Psoas muscle (tissue), 8 donors: ENCODE measurements around the gene ANKMY1. TPM values are rescaled to one million over a fixed set of nuclear protein-coding genes. Genes with fewer than 3 reads are reported as not detected.

Experiments
- ATAC-seq, 4 donors: fragments of 200-7000 bp; cut with Tn5 transposase; one replicate each; pipeline ENCODE4 v1.9.1; 2020; ENCODE audit warnings: moderate library complexity in 3 of 4, mild to moderate bottlenecking in 2 of 4
- DNase-seq, 2 donors: peaks; one replicate each; pipeline ENCODE4 v3.0.0-alpha.2; 2020
- H3K27ac ChIP-seq: fragments of 200-600 bp; one replicate; pipeline ENCODE4 v1.8.0; 2022
- H3K27me3 ChIP-seq, 3 donors: fragments of 200-600 bp in 1 of 3; one replicate each; pipeline versions ENCODE4 v1.6.1 to v1.8.0; 2013 to 2022; ENCODE audit warnings: low read length in 2 of 3, mild to moderate bottlenecking in 2 of 3, moderate library complexity in 1 of 3; ENCODE audit not compliant: insufficient read depth in 3 of 3
- H3K36me3 ChIP-seq, 2 donors: fragments of 200-600 bp in 1 of 2; one replicate each; pipeline versions ENCODE4 v1.6.1 to v1.8.0; 2013 to 2022; ENCODE audit warnings: low read depth in 1 of 2, mild to moderate bottlenecking in 1 of 2, moderate library complexity in 1 of 2; ENCODE audit not compliant: insufficient read depth in 1 of 2
- H3K4me1 ChIP-seq: fragments of 200-600 bp; one replicate; pipeline ENCODE4 v1.8.0; 2022
- H3K4me3 ChIP-seq: fragments of 200-600 bp; one replicate; pipeline ENCODE4 v1.8.0; 2022; ENCODE audit warnings: mild to moderate bottlenecking
- H3K9me3 ChIP-seq: fragments of 200-600 bp; one replicate; pipeline ENCODE4 v1.8.0; 2022
- WGBS, 3 donors: extraction: QIAGEN DNeasy Blood & Tissue Kit; methylation state at CpG; one replicate each; pipeline versions ENCODE4 v1.1.6 to v1.1.7; 2013; 5-methylcytosine and 5-hydroxymethylcytosine counted together
- intact Hi-C, 2 donors: fragments of 100-400 bp; cut with DNase I; formaldehyde crosslinking; loops; one replicate each; pipeline versions ENCODE4 v1.11.0 to v1.14.2; 2022
- polyA plus RNA-seq, 3 donors: library from polyadenylated mRNA; stranded (reverse); fragments of 200-250 nt; gene quantifications; one replicate each; pipeline ENCODE4 v1.2.3, GENCODE V29; 2013
- total RNA-seq, 4 donors: library from RNA; stranded (reverse); fragmentation: NEBNext Ultra II Directional in 2 of 4; extraction: Animal tissue kit (Norgen Biotek cat#: 25700) in 2 of 4; gene quantifications; one replicate each; pipeline versions ENCODE4 v1.2.1 to v1.2.4, GENCODE V29; 2021 to 2023
- TF ChIP-seq, protein P1 (sequence below): fragments of 200-600 bp; IDR thresholded peaks from one replicate; pipeline ENCODE4 v1.8.0; 2022; ENCODE audit warnings: antibody characterized with exemption
- donor health status: healthy with polysubstance abuse.
- donor health status: DM: no; HTN: no; CAD: no; lungs with moderate emphysema.
- donor health status: Bipolar disorder and iron deficiency.
- donor health status: healthy.
- donor health status: DM: yes; HTN: yes; CAD: no.
- donor health status: DM: no; HTN: no; CAD: no.
- donor health status: DM: no; HTN: no; CAD: no.
- donor health status: DM: yes; HTN: yes; CAD: no.

The ANKMY1 gene
- total and polyA plus RNA-seq, 7 donors, result 1.4 to 5.8 (median 3.0) TPM

DNA sequence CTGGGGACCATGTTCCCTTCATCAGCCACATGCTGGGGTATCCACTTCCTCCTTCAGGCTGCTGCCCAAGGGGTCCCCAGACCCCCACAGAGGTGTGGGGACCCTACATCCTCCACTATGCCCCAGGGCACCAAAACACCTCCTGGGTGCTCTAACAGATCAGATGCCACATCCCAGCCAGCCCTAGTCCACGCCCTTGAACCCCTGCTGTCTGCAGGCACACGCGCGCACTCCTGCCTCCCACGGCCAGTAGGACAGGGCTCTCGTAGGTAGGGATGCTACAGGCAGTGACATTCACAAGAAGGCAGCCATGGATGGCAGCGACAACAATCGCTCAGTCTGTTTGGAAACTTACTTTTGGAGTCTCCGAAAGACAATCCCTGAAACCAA is 125.4 kb downstream of the ANKMY1 start:
- intact Hi-C loops, result no loop called here
- H3K27ac ChIP-seq, result no peak overlapping the region
- H3K4me3 ChIP-seq, result no peak overlapping the region
- H3K9me3 ChIP-seq, result no peaks in the 10 kb centered on the region
- H3K27me3 ChIP-seq, result no peaks in the 10 kb centered on the region
- no peak for ATAC-seq
- 90 to 94% (median 90%) methylated on average over 9 of the region's 9 CpGs for WGBS, 3 donors
- TF ChIP-seq, protein P1, sequence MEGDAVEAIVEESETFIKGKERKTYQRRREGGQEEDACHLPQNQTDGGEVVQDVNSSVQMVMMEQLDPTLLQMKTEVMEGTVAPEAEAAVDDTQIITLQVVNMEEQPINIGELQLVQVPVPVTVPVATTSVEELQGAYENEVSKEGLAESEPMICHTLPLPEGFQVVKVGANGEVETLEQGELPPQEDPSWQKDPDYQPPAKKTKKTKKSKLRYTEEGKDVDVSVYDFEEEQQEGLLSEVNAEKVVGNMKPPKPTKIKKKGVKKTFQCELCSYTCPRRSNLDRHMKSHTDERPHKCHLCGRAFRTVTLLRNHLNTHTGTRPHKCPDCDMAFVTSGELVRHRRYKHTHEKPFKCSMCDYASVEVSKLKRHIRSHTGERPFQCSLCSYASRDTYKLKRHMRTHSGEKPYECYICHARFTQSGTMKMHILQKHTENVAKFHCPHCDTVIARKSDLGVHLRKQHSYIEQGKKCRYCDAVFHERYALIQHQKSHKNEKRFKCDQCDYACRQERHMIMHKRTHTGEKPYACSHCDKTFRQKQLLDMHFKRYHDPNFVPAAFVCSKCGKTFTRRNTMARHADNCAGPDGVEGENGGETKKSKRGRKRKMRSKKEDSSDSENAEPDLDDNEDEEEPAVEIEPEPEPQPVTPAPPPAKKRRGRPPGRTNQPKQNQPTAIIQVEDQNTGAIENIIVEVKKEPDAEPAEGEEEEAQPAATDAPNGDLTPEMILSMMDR, result no peak
- no peaks in the 10 kb centered on the region for H3K4me1 ChIP-seq
- H3K36me3 ChIP-seq, result no peaks in the 10 kb centered on the region
- DNase-seq, result no peak

DNA sequence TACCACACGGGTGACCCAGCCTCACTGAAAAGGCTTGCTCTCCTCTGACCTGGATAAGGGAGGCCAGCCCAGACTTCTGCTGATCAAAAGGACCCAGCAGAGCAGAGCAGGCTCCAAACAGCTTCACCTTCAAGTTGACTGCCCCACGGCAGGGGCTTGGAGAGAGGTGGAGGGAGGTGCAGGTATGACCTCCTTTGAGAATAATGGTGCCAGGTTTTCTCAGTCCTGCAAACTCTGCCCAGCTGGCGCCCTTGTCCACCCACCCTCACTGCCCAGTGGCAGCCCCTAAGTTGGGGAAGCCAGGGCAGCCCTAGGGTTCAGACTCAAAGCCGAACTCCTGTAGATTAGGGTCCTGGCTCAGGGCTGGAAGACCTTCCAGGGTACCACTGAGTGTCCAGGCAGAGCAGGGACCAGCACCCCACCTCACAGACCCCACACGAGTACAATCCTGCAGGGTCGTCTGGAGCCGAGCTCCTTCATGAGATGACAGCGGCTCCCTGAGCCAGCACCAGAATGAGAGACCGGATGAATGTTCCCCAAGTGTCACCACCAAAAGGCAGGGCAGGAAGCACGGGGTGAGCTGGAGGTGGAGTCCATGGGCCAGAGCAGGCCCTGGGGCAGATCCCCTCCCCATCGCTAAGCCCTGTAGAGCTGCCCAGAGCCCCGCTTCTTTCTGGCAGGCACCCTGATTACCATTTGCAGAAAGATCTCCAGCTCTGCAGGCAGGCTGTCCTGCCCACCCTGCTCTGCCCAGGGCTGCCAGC is 125.9 kb downstream of the ANKMY1 start:
- WGBS, 3 donors, result 79 to 82% (median 81%) methylated on average over 12 of the region's 12 CpGs

DNA sequence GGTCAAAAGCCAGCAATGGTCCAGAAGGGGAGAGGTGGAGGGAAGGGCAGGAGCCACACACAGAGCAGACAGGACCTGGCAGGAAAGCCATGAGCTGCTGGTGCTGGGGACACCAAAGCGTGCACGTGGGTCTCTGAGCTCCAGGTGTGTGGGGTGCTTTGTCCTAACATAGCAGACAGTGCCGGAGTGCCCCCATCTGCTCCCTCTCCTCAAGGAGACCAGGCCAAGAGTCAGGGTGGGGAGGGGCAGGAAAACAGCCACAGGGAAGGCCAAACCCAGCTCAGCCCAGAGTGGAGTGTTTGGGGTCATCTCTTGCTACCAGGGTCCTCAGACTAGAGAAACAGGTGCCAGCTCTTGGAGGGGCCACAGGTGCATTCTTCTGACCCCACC is 126.5 kb downstream of the ANKMY1 start:
- no peaks in the 10 kb centered on the region for H3K36me3 ChIP-seq
- 82 to 86% (median 84%) methylated on average over 3 of the region's 3 CpGs for WGBS, 3 donors
- H3K27me3 ChIP-seq, result no peaks in the 10 kb centered on the region
- H3K9me3 ChIP-seq, result no peaks in the 10 kb centered on the region
- no peak for DNase-seq
- no peaks in the 10 kb centered on the region for H3K4me1 ChIP-seq
- no peak overlapping the region for H3K4me3 ChIP-seq
- TF ChIP-seq, protein P1, result no peak
- ATAC-seq, result no peak
- H3K27ac ChIP-seq, result no peak overlapping the region
- intact Hi-C loops, result no loop called here

More for the DNA sequence above, 125.9 kb downstream of the ANKMY1 start:
- Histone ChIP-seq H3K36me3 (no peaks in the 10 kb centered on the region), H3K27me3 (no peaks in the 10 kb centered on the region), H3K4me1 (no peaks in the 10 kb centered on the region), H3K4me3 (no peak overlapping the region), H3K9me3 (no peaks in the 10 kb centered on the region), H3K27ac (no peak overlapping the region)
- no peak for DNase-seq
- no peak for ATAC-seq
- TF ChIP-seq, protein P1, result no peak
- intact Hi-C loops, result no loop called here

DNA sequence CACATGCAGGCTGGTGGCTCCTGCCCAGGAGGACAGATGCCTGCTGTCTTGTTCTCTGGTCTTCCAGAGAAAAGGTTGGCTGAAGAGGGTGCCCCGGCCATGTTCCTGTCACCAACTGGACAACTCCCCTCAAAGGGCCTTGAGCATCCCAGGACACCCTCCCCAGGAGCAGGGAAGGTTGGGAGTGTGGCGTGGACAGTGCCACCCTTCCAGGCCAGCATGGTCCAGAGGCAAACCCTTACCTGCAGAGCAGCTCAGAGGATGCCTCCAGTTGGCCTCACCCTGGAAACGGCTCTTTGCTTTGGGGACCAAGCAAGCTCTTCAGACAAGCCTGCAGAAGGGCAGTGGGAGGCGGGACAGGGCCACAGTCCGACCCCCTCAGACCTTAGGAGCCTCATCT is 127.2 kb downstream of the ANKMY1 start:
- no peak for ATAC-seq
- TF ChIP-seq, protein P1, result no peak
- Histone ChIP-seq H3K4me3 (no peak overlapping the region), H3K4me1 (no peaks in the 10 kb centered on the region), H3K36me3 (no peaks in the 10 kb centered on the region), H3K9me3 (no peaks in the 10 kb centered on the region), H3K27ac (no peak overlapping the region), H3K27me3 (no peaks in the 10 kb centered on the region)
- DNase-seq, result no peak
- intact Hi-C loops, result no loop called here
- WGBS, 3 donors, result 89 to 92% (median 91%) methylated on average over 5 of the region's 5 CpGs
